Muscle layer of duodenum (tissue), 2 donors: ENCODE results near the gene IREB2.
"Not testable (repeated sequence)": the region's sequence is repeated elsewhere in the genome, so short reads cannot be mapped to it uniquely, and the experiment has no call there.

Source experiments
- H3K27ac ChIP-seq: one replicate; pipeline ENCODE4 v1.7.0; 2013; ENCODE audit warnings: mild to moderate bottlenecking, low read length
- H3K27me3 ChIP-seq: one replicate; pipeline ENCODE4 v1.7.0; 2013; ENCODE audit warnings: low read depth, mild to moderate bottlenecking, control low read depth, low read length
- H3K36me3 ChIP-seq, 2 donors: one replicate each; pipeline ENCODE4 v1.7.0; 2013; ENCODE audit warnings: low read length in 2 of 2, control low read depth in 1 of 2, mild to moderate bottlenecking in 1 of 2; ENCODE audit not compliant: insufficient read depth in 2 of 2, control insufficient read depth in 1 of 2
- H3K4me1 ChIP-seq, 2 donors: one replicate each; pipeline ENCODE4 v1.7.0; 2013; ENCODE audit warnings: low read length in 2 of 2, mild to moderate bottlenecking in 2 of 2, control low read depth in 1 of 2, moderate library complexity in 1 of 2; ENCODE audit not compliant: insufficient read depth in 2 of 2, control insufficient read depth in 1 of 2
- H3K4me3 ChIP-seq, 2 donors: one replicate each; pipeline ENCODE4 v1.7.0; 2013; ENCODE audit warnings: low read length in 2 of 2, low read depth in 1 of 2, mild to moderate bottlenecking in 1 of 2
- H3K9me3 ChIP-seq, 2 donors: one replicate each; pipeline ENCODE4 v1.7.0; 2013; ENCODE audit warnings: low read length in 2 of 2, control low read depth in 1 of 2, mild to moderate bottlenecking in 1 of 2; ENCODE audit not compliant: control insufficient read depth in 1 of 2
- donor health status: healthy.

The IREB2 gene

GRCh38 chr15:78421238-78421965 is 16.6 kb upstream of the IREB2 start:
- Histone ChIP-seq H3K36me3 (no peaks in the 10 kb centered on the region), H3K27ac (no peak overlapping the region), H3K27me3 (no peaks in the 10 kb centered on the region), H3K9me3 (no peaks in the 10 kb centered on the region), H3K4me1 (peaks cover 0 to 4% of the 10 kb centered on the region in 2 donors), H3K4me3 (no peak overlapping the region)

DNA sequence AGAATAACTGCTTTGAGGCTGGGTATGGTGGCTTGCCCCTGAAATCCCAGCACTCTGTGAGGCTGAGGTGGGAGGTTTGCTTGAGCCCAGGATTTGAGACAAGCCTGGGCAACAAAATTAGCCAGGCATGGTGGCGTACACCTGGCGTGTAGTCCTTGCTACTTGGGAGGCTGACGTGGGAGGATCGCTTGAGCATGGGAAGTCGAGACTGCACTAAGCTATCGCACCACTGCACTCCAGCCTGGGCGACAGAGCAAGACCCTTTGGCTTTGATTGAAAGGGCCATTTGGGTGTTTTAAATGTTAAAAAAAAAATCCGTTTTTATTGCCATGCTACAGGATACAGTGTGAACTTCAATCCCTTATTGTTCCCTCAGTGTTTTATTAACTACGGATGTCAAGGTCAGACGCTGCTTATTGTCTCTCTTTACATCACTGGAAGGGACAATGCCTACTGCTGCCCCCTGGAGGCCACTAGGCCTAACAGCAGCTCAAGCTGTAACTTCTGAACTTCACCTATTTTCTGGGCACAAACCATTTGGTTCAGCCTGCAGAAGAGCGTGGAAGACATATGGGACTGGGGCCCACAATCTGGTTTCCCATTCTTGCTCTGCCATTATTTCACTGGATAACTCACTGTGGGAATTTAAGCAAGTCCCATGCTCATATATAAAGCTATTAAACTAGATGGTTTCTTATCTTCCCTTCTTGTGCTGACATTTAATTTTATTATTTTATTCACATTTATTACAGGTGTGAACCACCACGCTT is 15.3 kb upstream of the IREB2 start:
- no peak overlapping the region for H3K4me3 ChIP-seq
- no peaks in the 10 kb centered on the region for H3K36me3 ChIP-seq
- no peaks in the 10 kb centered on the region for H3K27me3 ChIP-seq
- no peak overlapping the region for H3K27ac ChIP-seq
- H3K4me1 ChIP-seq, result peaks cover 0 to 4% of the 10 kb centered on the region in 2 donors
- H3K9me3 ChIP-seq, result no peaks in the 10 kb centered on the region

- peaks cover 0 to 4% of the 10 kb centered on the region in 2 donors for H3K4me1 ChIP-seq
- no peak overlapping the region for H3K27ac ChIP-seq
- H3K4me3 ChIP-seq, result no peak overlapping the region
- no peaks in the 10 kb centered on the region for H3K36me3 ChIP-seq
- H3K9me3 ChIP-seq, result no peaks in the 10 kb centered on the region
- no peaks in the 10 kb centered on the region for H3K27me3 ChIP-seq
These were observed 13.3 kb upstream of the IREB2 start for GRCh38 chr15:78424673-78425072.

DNA sequence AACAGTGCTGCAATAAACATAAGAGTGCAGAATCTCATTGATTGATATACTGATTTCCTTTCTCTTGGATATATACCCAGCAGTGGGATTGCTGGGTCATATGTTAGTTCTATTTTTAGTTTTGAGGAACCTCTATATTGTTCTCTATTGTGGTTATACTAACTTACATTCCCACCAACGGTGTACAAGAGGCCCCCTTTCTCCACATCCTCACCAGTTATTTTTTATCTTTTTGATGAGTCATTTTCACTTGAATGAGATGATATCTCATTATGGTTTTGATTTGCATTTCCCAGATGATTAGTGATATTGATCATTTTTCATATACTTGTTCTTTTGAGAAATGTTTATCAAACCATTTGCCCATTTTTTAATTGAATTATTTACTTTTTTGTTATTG is 12.4 kb upstream of the IREB2 start:
- no peaks in the 10 kb centered on the region for H3K27me3 ChIP-seq
- no peak overlapping the region for H3K4me3 ChIP-seq
- peaks cover 0 to 4% of the 10 kb centered on the region in 2 donors for H3K4me1 ChIP-seq
- H3K36me3 ChIP-seq, result no peaks in the 10 kb centered on the region
- no peaks in the 10 kb centered on the region for H3K9me3 ChIP-seq
- H3K27ac ChIP-seq, result no peak overlapping the region

GRCh38 chr15:78426300-78426699 is 11.7 kb upstream of the IREB2 start:
- H3K27ac ChIP-seq, result no peak overlapping the region
- no peak overlapping the region for H3K4me3 ChIP-seq
- no peaks in the 10 kb centered on the region for H3K36me3 ChIP-seq
- H3K27me3 ChIP-seq, result no peaks in the 10 kb centered on the region
- H3K9me3 ChIP-seq, result no peaks in the 10 kb centered on the region
- peaks cover 0 to 4% of the 10 kb centered on the region in 2 donors for H3K4me1 ChIP-seq

- H3K27ac ChIP-seq, result no peak overlapping the region
- H3K9me3 ChIP-seq, result no peaks in the 10 kb centered on the region
- H3K4me3 ChIP-seq, result no peak overlapping the region
- H3K27me3 ChIP-seq, result no peaks in the 10 kb centered on the region
- H3K4me1 ChIP-seq, result peaks cover 0 to under 1% of the 10 kb centered on the region in 2 donors
- no peaks in the 10 kb centered on the region for H3K36me3 ChIP-seq
These were observed 10.1 kb upstream of the IREB2 start for GRCh38 chr15:78427953-78428352.

GRCh38 chr15:78429477-78429876 is 8.5 kb upstream of the IREB2 start:
- no peaks in the 10 kb centered on the region for H3K9me3 ChIP-seq
- H3K27ac ChIP-seq, result no peak overlapping the region
- H3K4me3 ChIP-seq, result no peak overlapping the region
- no peaks in the 10 kb centered on the region for H3K36me3 ChIP-seq
- H3K27me3 ChIP-seq, result no peaks in the 10 kb centered on the region
- no peaks in the 10 kb centered on the region for H3K4me1 ChIP-seq

GRCh38 chr15:78431955-78432354 is 6.1 kb upstream of the IREB2 start:
- H3K4me3 ChIP-seq, result no peak overlapping the region
- H3K9me3 ChIP-seq, result no peaks in the 10 kb centered on the region
- H3K27me3 ChIP-seq, result no peaks in the 10 kb centered on the region
- H3K36me3 ChIP-seq, result no peaks in the 10 kb centered on the region
- H3K27ac ChIP-seq, result no peak overlapping the region
- peaks cover 0 to under 1% of the 10 kb centered on the region in 2 donors for H3K4me1 ChIP-seq

GRCh38 chr15:78432664-78433063 is 5.4 kb upstream of the IREB2 start:
- Histone ChIP-seq H3K9me3 (no peaks in the 10 kb centered on the region), H3K27me3 (no peaks in the 10 kb centered on the region), H3K4me3 (no peak overlapping the region), H3K4me1 (peaks cover 0 to 4% of the 10 kb centered on the region in 2 donors), H3K27ac (no peak overlapping the region), H3K36me3 (no peaks in the 10 kb centered on the region)

- no peaks in the 10 kb centered on the region for H3K36me3 ChIP-seq
- H3K4me1 ChIP-seq, result peaks cover 0 to 8% of the 10 kb centered on the region in 2 donors
- H3K9me3 ChIP-seq, result no peaks in the 10 kb centered on the region
- no peak overlapping the region for H3K4me3 ChIP-seq
- no peaks in the 10 kb centered on the region for H3K27me3 ChIP-seq
- H3K27ac ChIP-seq, result no peak overlapping the region
These were observed 3.9 kb upstream of the IREB2 start for GRCh38 chr15:78434134-78434533.

DNA sequence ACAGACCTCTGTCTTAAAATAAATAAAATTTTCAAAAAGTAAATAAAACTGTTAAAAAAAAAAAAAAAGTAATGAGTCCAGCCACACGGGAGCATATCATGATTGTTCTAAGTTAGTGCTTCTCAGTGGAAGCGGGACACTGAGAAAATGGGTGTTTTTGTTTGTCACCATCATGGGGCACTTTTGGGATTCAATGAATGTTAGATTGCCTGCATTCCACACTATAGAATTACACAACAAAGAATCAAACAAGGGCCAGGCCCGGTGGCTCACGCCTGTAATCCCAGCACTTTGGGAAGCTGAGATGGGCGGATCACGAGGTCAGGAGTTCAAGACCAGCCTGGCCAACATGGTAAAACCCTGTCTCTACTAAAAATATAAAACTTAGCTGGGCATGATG is 3.3 kb upstream of the IREB2 start:
- not testable (repeated sequence) for H3K27ac ChIP-seq, H3K4me3 ChIP-seq, H3K27me3 ChIP-seq, H3K9me3 ChIP-seq, H3K36me3 ChIP-seq
- H3K4me1 ChIP-seq, result peaks cover 0 to 14% of the 10 kb centered on the region in 2 donors
